ENCODE measurements around the gene DAZAP1.
"Not testable (repeated sequence)": the region's sequence is repeated elsewhere in the genome, so short reads cannot be mapped to it uniquely, and the experiment has no call there.

DAZAP1 gene

DNA sequence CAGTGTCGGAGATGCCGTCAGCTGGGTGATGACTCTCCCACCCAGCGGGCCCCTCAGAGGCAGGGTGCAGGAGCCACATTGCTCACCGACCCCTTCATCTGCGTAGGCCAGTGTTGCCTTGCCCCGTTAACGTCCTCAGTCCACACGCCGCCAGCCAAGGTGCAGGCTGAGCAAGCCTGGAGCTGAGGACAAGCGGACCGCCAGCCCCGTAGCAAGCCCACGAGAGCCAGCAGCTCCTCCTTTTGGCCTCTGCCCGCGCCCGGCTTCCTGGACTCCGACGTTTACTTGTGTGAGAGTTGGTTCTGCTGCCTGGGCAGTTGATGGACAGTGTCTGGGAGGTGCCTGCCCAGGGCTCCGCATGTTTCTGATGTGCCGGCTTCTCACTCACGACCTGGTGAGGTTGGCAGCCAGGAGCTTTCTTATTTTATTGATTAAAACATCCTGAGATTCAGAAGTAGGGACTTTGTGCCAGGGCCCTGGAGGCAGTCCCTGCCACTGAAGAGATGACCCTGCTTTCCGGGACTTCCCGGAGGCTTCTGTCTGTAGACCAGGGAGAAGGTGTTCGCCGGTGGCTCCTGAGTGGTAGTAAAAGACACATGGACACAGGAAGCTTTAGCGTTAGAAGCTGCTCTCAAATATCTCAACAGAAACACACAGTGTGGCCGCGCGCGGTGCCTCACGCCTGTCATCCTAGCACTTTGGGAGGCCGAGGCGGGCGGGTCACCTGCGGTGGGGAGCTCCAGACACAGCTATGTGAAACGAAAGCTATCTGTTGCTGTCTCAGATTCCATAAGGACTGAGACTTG is 5.8 kb downstream of the DAZAP1 start:
- Histone ChIP-seq H3K4me1 (ENCODE audit: control insufficient read depth, insufficient read depth, low read length) (peaks cover 41% of the 10 kb centered on the region), H3K9me3 (ENCODE audit: control insufficient read depth, low read length) (no peaks in the 10 kb centered on the region), H3K4me3 (ENCODE audit: insufficient read depth, low read depth, low read length) (no peak overlapping the region), H3K36me3 (ENCODE audit: control insufficient read depth, insufficient read depth, low read length) (peaks cover 7% of the 10 kb centered on the region), H3K27ac (ENCODE audit: insufficient read depth, low read depth, low read length, poor library complexity, severe bottlenecking) (no peak overlapping the region), H3K27me3 (ENCODE audit: control insufficient read depth, insufficient read depth, low read length, poor library complexity, severe bottlenecking) (no peaks in the 10 kb centered on the region)
- 94 to 96% methylated on average over 36 of the region's 36 CpGs for WGBS, 2 experiments

- H3K9me3 ChIP-seq (ENCODE audit: control insufficient read depth, low read length) = no peaks in the 10 kb centered on the region
- 89% methylated on average over 28 of the region's 28 CpGs for WGBS, 2 experiments
- H3K4me1 ChIP-seq (ENCODE audit: control insufficient read depth, insufficient read depth, low read length) = peaks cover 19% of the 10 kb centered on the region
- H3K4me3 ChIP-seq (ENCODE audit: insufficient read depth, low read depth, low read length) = no peak overlapping the region
- no peaks in the 10 kb centered on the region for H3K27me3 ChIP-seq (ENCODE audit: control insufficient read depth, insufficient read depth, low read length, poor library complexity, severe bottlenecking)
- H3K27ac ChIP-seq (ENCODE audit: insufficient read depth, low read depth, low read length, poor library complexity, severe bottlenecking) = no peak overlapping the region
- peaks cover 25% of the 10 kb centered on the region for H3K36me3 ChIP-seq (ENCODE audit: control insufficient read depth, insufficient read depth, low read length)
Measured at GRCh38 chr19:1416014-1416841, 8.8 kb downstream of the DAZAP1 start.

DNA sequence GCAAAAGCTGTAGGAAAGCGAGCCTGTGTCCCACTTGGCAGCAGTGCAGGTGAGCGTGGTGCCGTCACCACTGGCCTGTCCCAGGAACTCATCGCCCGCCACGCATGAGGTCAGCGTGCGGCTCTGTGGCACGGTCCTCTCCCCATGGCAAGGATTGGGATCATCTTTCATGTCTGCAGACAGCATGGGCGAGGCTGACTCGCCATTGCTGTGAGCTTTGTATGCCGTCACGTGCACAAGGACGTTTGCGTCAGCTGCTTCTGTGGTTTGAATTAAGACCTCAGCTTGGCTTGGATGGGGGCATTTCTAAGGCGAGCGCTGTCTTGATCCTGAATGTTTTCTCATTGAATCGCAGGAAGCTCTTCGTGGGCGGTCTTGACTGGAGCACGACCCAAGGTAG is 9.8 kb downstream of the DAZAP1 start:
- H3K36me3 ChIP-seq (ENCODE audit: control insufficient read depth, insufficient read depth, low read length) = peaks cover 34% of the 10 kb centered on the region
- H3K27me3 ChIP-seq (ENCODE audit: control insufficient read depth, insufficient read depth, low read length, poor library complexity, severe bottlenecking) = no peaks in the 10 kb centered on the region
- H3K27ac ChIP-seq (ENCODE audit: insufficient read depth, low read depth, low read length, poor library complexity, severe bottlenecking) = no peak overlapping the region
- no peaks in the 10 kb centered on the region for H3K9me3 ChIP-seq (ENCODE audit: control insufficient read depth, low read length)
- peaks cover 13% of the 10 kb centered on the region for H3K4me1 ChIP-seq (ENCODE audit: control insufficient read depth, insufficient read depth, low read length)
- no peak overlapping the region for H3K4me3 ChIP-seq (ENCODE audit: insufficient read depth, low read depth, low read length)
- WGBS, 2 experiments = 92 to 95% methylated on average over 21 of the region's 21 CpGs

GRCh38 chr19:1417681-1418495 is 10.5 kb downstream of the DAZAP1 start:
- Histone ChIP-seq H3K27ac (ENCODE audit: insufficient read depth, low read depth, low read length, poor library complexity, severe bottlenecking) (no peak overlapping the region), H3K4me3 (ENCODE audit: insufficient read depth, low read depth, low read length) (no peak overlapping the region), H3K27me3 (ENCODE audit: control insufficient read depth, insufficient read depth, low read length, poor library complexity, severe bottlenecking) (no peaks in the 10 kb centered on the region), H3K9me3 (ENCODE audit: control insufficient read depth, low read length) (no peaks in the 10 kb centered on the region), H3K4me1 (ENCODE audit: control insufficient read depth, insufficient read depth, low read length) (peaks cover 13% of the 10 kb centered on the region), H3K36me3 (ENCODE audit: control insufficient read depth, insufficient read depth, low read length) (peaks cover 40% of the 10 kb centered on the region)
- 95 to 96% methylated on average over 30 of the region's 30 CpGs for WGBS, 2 experiments

- 95 to 97% methylated on average over 13 of the region's 13 CpGs for WGBS, 2 experiments
- Histone ChIP-seq H3K4me1 (ENCODE audit: control insufficient read depth, insufficient read depth, low read length) (peaks cover 13% of the 10 kb centered on the region), H3K27ac (ENCODE audit: insufficient read depth, low read depth, low read length, poor library complexity, severe bottlenecking) (no peak overlapping the region), H3K4me3 (ENCODE audit: insufficient read depth, low read depth, low read length) (no peak overlapping the region), H3K36me3 (ENCODE audit: control insufficient read depth, insufficient read depth, low read length) (peaks cover 40% of the 10 kb centered on the region), H3K9me3 (ENCODE audit: control insufficient read depth, low read length) (no peaks in the 10 kb centered on the region), H3K27me3 (ENCODE audit: control insufficient read depth, insufficient read depth, low read length, poor library complexity, severe bottlenecking) (no peaks in the 10 kb centered on the region)
Measured at GRCh38 chr19:1418496-1418775, 11.1 kb downstream of the DAZAP1 start.

- H3K4me3 ChIP-seq (ENCODE audit: insufficient read depth, low read depth, low read length) = no peak overlapping the region
- peaks cover 40% of the 10 kb centered on the region for H3K36me3 ChIP-seq (ENCODE audit: control insufficient read depth, insufficient read depth, low read length)
- H3K4me1 ChIP-seq (ENCODE audit: control insufficient read depth, insufficient read depth, low read length) = peaks cover 19% of the 10 kb centered on the region
- H3K9me3 ChIP-seq (ENCODE audit: control insufficient read depth, low read length) = no peaks in the 10 kb centered on the region
- H3K27me3 ChIP-seq (ENCODE audit: control insufficient read depth, insufficient read depth, low read length, poor library complexity, severe bottlenecking) = no peaks in the 10 kb centered on the region
- no peak overlapping the region for H3K27ac ChIP-seq (ENCODE audit: insufficient read depth, low read depth, low read length, poor library complexity, severe bottlenecking)
- WGBS, 2 experiments = 96% methylated on average over 21 of the region's 21 CpGs
Measured at GRCh38 chr19:1418951-1419738, 11.8 kb downstream of the DAZAP1 start.

GRCh38 chr19:1420085-1420484 is 12.7 kb downstream of the DAZAP1 start:
- peaks cover 21% of the 10 kb centered on the region for H3K4me1 ChIP-seq (ENCODE audit: control insufficient read depth, insufficient read depth, low read length)
- 97% methylated on average over 17 to 18 of the region's 43 CpGs for WGBS, 2 experiments
- H3K27ac ChIP-seq (ENCODE audit: insufficient read depth, low read depth, low read length, poor library complexity, severe bottlenecking); H3K4me3 ChIP-seq (ENCODE audit: insufficient read depth, low read depth, low read length); H3K9me3 ChIP-seq (ENCODE audit: control insufficient read depth, low read length); H3K27me3 ChIP-seq (ENCODE audit: control insufficient read depth, insufficient read depth, low read length, poor library complexity, severe bottlenecking): not testable (repeated sequence)
- peaks cover 40% of the 10 kb centered on the region for H3K36me3 ChIP-seq (ENCODE audit: control insufficient read depth, insufficient read depth, low read length)

DNA sequence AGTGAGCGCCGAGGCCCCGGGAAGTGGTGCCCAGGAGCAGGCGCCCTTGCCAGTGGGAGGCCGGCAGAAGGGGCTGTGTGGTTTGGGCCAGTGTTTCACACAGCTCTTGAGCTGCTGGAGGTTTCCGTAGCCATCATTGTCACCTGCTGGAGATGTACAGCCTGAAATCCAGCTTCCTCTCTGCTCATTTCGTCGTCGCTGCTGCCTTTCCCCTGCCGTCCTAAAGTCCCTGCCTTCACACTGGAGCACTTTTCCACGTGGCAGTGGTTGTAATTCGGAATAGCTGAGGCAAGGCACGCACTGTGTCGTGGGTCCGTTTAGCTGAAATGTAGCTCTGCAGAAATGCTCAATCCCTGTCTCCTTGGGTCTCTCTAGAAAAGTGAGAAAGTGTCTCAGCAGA is 13.2 kb downstream of the DAZAP1 start:
- Histone ChIP-seq H3K9me3 (ENCODE audit: control insufficient read depth, low read length) (no peaks in the 10 kb centered on the region), H3K36me3 (ENCODE audit: control insufficient read depth, insufficient read depth, low read length) (peaks cover 40% of the 10 kb centered on the region), H3K27me3 (ENCODE audit: control insufficient read depth, insufficient read depth, low read length, poor library complexity, severe bottlenecking) (no peaks in the 10 kb centered on the region), H3K27ac (ENCODE audit: insufficient read depth, low read depth, low read length, poor library complexity, severe bottlenecking) (no peak overlapping the region), H3K4me1 (ENCODE audit: control insufficient read depth, insufficient read depth, low read length) (peaks cover 24% of the 10 kb centered on the region), H3K4me3 (ENCODE audit: insufficient read depth, low read depth, low read length) (no peak overlapping the region)
- WGBS, 2 experiments = 94 to 96% methylated on average over 15 of the region's 15 CpGs

DNA sequence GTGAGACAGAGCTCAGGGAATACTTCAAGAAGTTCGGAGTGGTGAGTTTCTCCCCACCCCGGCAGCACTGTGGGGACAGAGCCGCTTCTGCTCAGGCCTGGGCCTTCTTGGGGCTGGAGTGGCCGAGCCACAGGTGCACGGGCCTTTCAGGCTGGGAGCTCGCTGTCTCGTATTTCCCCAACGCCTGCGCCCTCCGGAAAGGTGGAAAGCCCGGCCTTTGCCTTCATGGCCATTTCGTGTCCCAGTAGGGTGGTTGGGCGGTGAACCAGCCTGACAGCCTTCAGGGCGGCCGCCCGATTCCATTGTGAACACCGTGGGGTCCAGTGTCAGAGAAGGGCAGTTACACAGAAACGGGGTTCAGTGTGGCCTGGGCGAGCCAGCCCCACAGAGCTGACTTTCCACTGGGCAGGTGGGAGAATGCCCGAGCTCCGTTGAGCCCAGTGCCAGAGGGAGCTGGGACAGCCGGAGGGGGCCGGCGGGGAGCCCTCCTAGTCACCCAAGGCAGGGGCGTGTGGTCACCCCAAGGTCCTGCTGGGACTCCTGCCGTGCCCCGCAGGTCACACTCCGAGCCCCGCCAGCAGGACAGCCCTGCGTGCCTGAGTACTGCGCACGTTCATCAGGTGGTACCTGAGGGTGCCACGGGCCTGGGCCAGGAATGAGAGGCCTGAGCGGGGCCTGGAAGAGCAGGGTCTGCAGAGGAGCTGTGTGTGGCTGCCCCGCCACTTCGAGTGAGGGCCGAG is 14.0 kb downstream of the DAZAP1 start:
- Histone ChIP-seq H3K27me3 (ENCODE audit: control insufficient read depth, insufficient read depth, low read length, poor library complexity, severe bottlenecking) (no peaks in the 10 kb centered on the region), H3K4me3 (ENCODE audit: insufficient read depth, low read depth, low read length) (no peak overlapping the region), H3K27ac (ENCODE audit: insufficient read depth, low read depth, low read length, poor library complexity, severe bottlenecking) (no peak overlapping the region), H3K9me3 (ENCODE audit: control insufficient read depth, low read length) (no peaks in the 10 kb centered on the region), H3K36me3 (ENCODE audit: control insufficient read depth, insufficient read depth, low read length) (peaks cover 40% of the 10 kb centered on the region), H3K4me1 (ENCODE audit: control insufficient read depth, insufficient read depth, low read length) (peaks cover 16% of the 10 kb centered on the region)
- WGBS, 2 experiments = 96 to 97% methylated on average over 37 of the region's 37 CpGs
